GM12872 (cell line): ENCODE measurements around the gene GNG7.

Experiments
- TF ChIP-seq, protein P1 (sequence below): IDR thresholded peaks from 3 replicates; pipeline ENCODE4 v1.5.1; 2011; ENCODE audit warnings: low read depth, mild to moderate bottlenecking, low read length, moderate library complexity; ENCODE audit not compliant: insufficient read depth

The GNG7 gene

DNA sequence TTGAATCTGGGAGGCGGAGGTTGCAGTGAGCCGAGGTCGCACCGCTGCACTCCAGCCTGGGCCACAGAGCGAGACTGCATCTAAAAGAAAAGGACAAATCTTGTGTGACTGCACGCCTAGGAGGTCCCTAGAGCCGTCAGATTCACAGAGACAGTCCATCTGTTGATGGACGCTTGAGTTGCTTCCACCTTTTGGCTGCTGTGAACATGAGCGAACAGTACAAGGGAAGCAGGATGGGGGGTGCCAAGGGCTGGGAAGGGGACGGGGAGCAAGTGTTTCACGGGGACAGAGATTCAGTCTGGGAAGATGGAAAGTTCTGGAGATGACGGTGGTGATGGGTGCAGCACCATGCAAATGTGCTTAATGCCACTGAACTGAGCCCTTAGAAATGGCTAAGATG, 78.7 kb downstream of the GNG7 start:
- TF ChIP-seq, protein P1, sequence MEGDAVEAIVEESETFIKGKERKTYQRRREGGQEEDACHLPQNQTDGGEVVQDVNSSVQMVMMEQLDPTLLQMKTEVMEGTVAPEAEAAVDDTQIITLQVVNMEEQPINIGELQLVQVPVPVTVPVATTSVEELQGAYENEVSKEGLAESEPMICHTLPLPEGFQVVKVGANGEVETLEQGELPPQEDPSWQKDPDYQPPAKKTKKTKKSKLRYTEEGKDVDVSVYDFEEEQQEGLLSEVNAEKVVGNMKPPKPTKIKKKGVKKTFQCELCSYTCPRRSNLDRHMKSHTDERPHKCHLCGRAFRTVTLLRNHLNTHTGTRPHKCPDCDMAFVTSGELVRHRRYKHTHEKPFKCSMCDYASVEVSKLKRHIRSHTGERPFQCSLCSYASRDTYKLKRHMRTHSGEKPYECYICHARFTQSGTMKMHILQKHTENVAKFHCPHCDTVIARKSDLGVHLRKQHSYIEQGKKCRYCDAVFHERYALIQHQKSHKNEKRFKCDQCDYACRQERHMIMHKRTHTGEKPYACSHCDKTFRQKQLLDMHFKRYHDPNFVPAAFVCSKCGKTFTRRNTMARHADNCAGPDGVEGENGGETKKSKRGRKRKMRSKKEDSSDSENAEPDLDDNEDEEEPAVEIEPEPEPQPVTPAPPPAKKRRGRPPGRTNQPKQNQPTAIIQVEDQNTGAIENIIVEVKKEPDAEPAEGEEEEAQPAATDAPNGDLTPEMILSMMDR, result no peak

DNA sequence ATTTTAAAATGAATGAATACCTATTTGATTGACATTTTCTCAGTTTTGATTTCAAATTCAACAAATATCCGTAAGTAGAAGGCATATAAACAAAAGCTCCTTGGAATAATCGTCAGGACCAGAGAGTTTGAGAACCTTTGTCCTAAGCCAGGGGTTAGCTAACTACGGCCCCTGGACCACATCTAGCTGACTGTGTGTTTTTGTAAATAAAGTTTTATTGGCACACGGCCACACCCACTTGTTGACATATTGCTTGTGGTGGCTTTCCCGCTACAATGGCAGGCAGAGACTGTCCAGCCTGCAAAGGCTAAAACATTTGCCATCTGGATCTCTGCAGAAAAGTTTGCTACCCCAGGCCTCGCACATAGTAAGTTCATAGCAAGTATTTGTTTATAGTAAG, 83.4 kb downstream of the GNG7 start:
- TF ChIP-seq, protein P1, result no peak

DNA sequence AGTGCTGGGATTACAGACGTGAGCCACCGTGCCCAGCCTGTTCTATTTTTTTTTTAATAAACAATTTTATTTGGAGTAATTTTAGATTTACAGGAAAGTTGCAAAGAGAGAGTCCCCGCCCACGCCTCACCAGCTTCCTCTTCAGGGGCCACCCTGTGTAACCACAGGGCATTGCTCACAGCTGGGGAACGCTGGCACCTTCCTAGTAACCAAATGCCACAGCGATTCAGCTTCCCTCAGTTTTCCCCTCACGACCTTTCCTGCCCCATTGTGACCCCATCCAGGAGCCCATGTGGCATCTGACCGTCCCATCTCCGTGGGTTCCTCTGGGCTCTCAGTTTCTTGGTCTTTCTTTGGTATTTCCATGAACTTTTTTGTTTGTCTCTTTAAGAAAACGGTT, 83.9 kb downstream of the GNG7 start:
- TF ChIP-seq, protein P1, result no peak

DNA sequence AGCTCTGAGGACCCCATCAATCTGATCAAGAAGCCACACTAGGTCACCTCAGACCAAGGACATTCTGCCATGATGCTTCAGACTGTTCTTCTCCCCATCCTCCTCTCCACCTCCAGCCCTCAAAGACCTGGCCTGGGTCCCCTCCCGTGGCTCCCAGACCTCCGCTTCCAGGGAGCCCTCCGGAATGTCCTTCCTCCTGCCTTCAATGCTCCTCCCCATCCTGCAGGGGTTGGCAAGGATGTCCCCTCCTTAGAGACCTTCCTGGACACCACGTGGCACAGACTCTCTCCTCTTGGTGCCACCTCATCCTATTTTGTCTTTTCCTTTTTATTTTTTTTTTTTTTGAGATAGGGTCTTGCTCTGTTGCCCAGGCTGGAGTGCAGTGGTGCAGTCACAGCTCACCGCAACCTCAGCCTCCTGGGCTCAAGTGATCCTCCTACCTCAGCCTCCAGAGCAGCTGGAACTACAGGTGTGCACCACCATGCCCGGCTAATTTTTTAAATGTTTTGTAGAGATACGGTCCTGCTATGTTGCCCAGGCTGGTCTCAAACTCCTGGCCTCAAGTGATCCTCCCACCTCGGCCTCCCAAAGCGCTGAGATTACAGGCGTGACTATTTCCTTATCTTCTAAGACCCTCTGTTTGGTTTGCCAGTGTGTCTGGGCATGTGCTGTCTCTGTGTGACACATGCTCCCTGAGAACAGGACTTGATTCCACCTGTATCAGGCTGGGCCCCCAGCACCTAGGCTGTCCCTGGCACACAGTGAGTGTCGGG, 84.9 kb downstream of the GNG7 start:
- TF ChIP-seq, protein P1, result no peak

DNA sequence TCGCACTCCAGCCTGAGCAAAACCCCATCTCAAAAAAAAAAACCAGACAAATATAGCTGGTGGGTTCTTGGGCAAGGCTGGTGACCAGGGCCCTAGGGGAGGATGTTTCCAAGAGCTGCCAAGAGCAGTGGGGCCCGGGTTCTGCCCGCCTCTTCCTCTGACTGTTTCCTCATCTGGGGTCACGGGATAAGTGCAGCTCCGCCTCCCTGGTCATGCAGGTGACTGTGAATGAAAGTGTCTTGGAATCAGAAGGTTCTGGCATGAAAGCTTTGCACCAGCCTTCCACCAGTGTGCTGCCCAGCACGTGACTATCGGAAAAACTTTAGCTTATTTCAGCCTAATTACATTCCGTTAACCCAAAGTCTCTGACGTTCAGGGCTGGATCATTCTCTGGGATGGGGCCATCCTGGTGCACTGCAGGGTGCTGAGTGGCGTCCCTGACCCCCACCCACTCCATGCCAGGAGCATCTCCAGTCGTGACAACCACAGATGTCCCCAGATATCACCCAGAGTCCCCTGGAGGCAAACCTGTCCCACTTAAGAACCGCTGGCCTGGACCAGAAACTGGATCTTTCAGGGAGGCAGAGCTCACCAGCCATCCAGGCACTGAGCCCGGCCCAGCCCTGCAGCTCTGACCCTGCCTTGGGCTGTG, 85.6 kb downstream of the GNG7 start:
- TF ChIP-seq, protein P1, result no peak

DNA sequence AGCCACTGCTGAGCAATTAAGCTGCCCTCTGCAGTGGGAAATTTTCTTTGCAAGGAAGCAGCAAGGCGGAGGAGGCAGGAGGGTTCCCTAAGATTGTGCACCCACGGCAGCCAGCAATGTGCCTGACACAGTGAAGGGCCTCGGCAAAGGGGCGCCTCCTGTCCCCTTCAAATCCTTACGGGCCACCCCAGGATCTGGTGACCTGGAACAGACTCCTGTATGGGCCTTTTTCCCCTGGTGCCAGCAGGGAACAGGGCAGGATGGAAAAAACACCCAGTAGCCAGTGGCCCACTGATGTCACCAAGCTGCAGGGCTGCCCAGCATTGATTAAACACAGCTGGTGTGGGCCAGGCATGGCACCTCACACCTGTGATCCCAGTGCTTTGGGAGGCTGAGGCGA, 86.7 kb downstream of the GNG7 start:
- TF ChIP-seq, protein P1, result no peak

DNA sequence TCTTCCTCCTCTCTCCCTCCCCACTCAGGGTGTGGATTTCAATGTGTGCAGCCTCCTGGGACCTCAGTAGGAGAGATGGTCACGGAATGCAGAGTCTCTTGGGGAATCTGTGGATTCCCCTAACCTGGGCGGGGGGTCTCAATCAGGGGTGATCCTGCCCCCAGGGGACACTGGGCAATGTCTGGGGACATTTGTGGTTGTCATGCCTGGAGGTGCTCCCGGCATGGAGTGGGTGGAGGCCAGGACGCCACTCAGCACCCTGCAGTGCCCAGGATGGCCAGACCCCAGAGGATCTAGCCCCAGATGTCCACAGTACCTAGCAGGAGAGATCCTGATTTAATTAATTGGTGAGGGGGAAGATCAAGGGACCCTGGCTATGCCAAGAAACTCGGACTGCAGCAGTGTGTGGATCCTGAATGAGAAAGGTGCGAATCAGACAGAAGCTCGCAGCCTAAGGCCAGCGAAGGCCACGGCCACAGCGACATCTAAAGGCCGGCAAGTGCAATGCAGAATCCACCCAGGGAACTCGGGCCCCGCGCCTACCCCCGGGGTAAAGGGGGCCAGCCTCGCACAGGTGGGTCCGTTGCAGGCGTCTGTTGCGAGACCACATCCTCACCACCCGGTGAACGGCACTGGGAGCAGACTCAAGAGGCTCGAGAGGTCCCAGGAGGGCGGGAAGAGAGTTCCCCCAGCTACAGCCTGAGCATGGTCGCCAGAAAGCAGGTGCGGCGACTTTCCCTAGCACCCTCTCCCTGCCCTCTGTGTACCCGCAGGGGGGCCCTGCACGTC, 88.8 kb downstream of the GNG7 start:
- TF ChIP-seq, protein P1, result peak; percentile 95
